ENCODE data around the gene USP1.

USP1 gene

GRCh38 chr1:62433861-62434617 is 2.8 kb upstream of the USP1 start:
- no peak for TF ChIP-seq CTCF (conservative IDR thresholded peaks at IDR 0.05; ENCODE audit: low read depth, low read length)
- Histone ChIP-seq H3K79me2 (ENCODE audit: insufficient read depth, low read depth) (peaks cover 20% of the 10 kb centered on the region), H3K27ac (no peak overlapping the region), H3K9ac (no peak overlapping the region), H3K4me3 (IDR thresholded peaks at IDR 0.05; ENCODE audit: insufficient read depth, low read depth, low read length) (no peak overlapping the region), H4K20me1 (ENCODE audit: insufficient read depth) (peaks cover 9% of the 10 kb centered on the region), H3K36me3 (ENCODE audit: insufficient read depth) (no peaks in the 10 kb centered on the region), H3K27me3 (ENCODE audit: insufficient read depth, low read depth) (no peaks in the 10 kb centered on the region), H2AFZ (ENCODE audit: low read depth) (no peak overlapping the region), H3K4me1 (ENCODE audit: low read depth, poor library complexity, severe bottlenecking) (peaks cover 8% of the 10 kb centered on the region), H3K4me2 (no peak overlapping the region)

- peaks cover 26% of the 10 kb centered on the region for H3K79me2 ChIP-seq (ENCODE audit: insufficient read depth, low read depth)
- no peak for TF ChIP-seq CTCF (conservative IDR thresholded peaks at IDR 0.05; ENCODE audit: low read depth, low read length)
- no peaks in the 10 kb centered on the region for H3K27me3 ChIP-seq (ENCODE audit: insufficient read depth, low read depth)
- peaks cover 14% of the 10 kb centered on the region for H3K4me1 ChIP-seq (ENCODE audit: low read depth, poor library complexity, severe bottlenecking)
- no peaks in the 10 kb centered on the region for H3K36me3 ChIP-seq (ENCODE audit: insufficient read depth)
- H3K9ac ChIP-seq: no peak overlapping the region
- no peak overlapping the region for H3K27ac ChIP-seq
- no peak overlapping the region for H2AFZ ChIP-seq (ENCODE audit: low read depth)
- H3K4me3 ChIP-seq (IDR thresholded peaks at IDR 0.05; ENCODE audit: insufficient read depth, low read depth, low read length): no peak overlapping the region
- H4K20me1 ChIP-seq (ENCODE audit: insufficient read depth): peaks cover 15% of the 10 kb centered on the region
- no peak overlapping the region for H3K4me2 ChIP-seq
These were observed 2.2 kb upstream of the USP1 start for GRCh38 chr1:62434618-62435001.

GRCh38 chr1:62435231-62436038 is 1.4 kb upstream of the USP1 start:
- H3K36me3 ChIP-seq (ENCODE audit: insufficient read depth): no peaks in the 10 kb centered on the region
- H3K4me2 ChIP-seq: peak overlapping the region; percentile 72
- H3K4me1 ChIP-seq (ENCODE audit: low read depth, poor library complexity, severe bottlenecking): peaks cover 20% of the 10 kb centered on the region
- peaks cover 34% of the 10 kb centered on the region for H3K79me2 ChIP-seq (ENCODE audit: insufficient read depth, low read depth)
- peak overlapping the region; percentile 78 for H2AFZ ChIP-seq (ENCODE audit: low read depth)
- peaks cover 21% of the 10 kb centered on the region for H4K20me1 ChIP-seq (ENCODE audit: insufficient read depth)
- peak overlapping the region; percentile 98 for H3K9ac ChIP-seq
- H3K4me3 ChIP-seq (IDR thresholded peaks at IDR 0.05; ENCODE audit: insufficient read depth, low read depth, low read length): peak overlapping the region; percentile 90
- TF ChIP-seq CTCF (conservative IDR thresholded peaks at IDR 0.05; ENCODE audit: low read depth, low read length): no peak
- H3K27me3 ChIP-seq (ENCODE audit: insufficient read depth, low read depth): no peaks in the 10 kb centered on the region
- H3K27ac ChIP-seq: peak overlapping the region; percentile 100

- no peaks in the 10 kb centered on the region for H3K27me3 ChIP-seq (ENCODE audit: insufficient read depth, low read depth)
These were observed 797 bp upstream of the USP1 start for GRCh38 chr1:62436039-62436465.

More at GRCh38 chr1:62436039-62436465, 797 bp upstream of the USP1 start:
- H3K36me3 ChIP-seq (ENCODE audit: insufficient read depth): no peaks in the 10 kb centered on the region
- H3K27ac ChIP-seq: peak overlapping the region; percentile 100
- peaks cover 27% of the 10 kb centered on the region for H4K20me1 ChIP-seq (ENCODE audit: insufficient read depth)
- H3K79me2 ChIP-seq (ENCODE audit: insufficient read depth, low read depth): peaks cover 40% of the 10 kb centered on the region
- H3K4me2 ChIP-seq: peak overlapping the region; percentile 72
- H2AFZ ChIP-seq (ENCODE audit: low read depth): peak overlapping the region; percentile 78
- H3K9ac ChIP-seq: peak overlapping the region; percentile 98
- H3K4me1 ChIP-seq (ENCODE audit: low read depth, poor library complexity, severe bottlenecking): peaks cover 25% of the 10 kb centered on the region
- peak overlapping the region; percentile 90 for H3K4me3 ChIP-seq (IDR thresholded peaks at IDR 0.05; ENCODE audit: insufficient read depth, low read depth, low read length)
- no peak for TF ChIP-seq CTCF (conservative IDR thresholded peaks at IDR 0.05; ENCODE audit: low read depth, low read length)

Measured in KMS-11 (cell line).